ENCODE measurements around the gene ETHE1. TPM values are rescaled to one million over a fixed set of nuclear protein-coding genes. Genes with fewer than 3 reads are reported as not detected.

ETHE1 gene
- total and polyA plus RNA-seq, 2 of the 8 experiments (the other 6 are each of a cell fraction or from before 2014, with no cell fraction given): 19.9 to 96.0 TPM

- 0 out of 2 replicates have a peak, but pooled peaks cover 4% of the 10 kb centered on the region for H3K23me2 ChIP-seq (ENCODE audit: low read depth, low read length)
- H3K18ac ChIP-seq (ENCODE audit: extremely low read depth, low read length): no peak overlapping the region
- no peak overlapping the region for H3K27ac ChIP-seq (ENCODE audit: low read depth, low read length)
- no peak overlapping the region for H4K91ac ChIP-seq (replicated peaks; ENCODE audit: insufficient read length, low read length)
- no peak overlapping the region for H3K23ac ChIP-seq (ENCODE audit: insufficient read length)
- peaks cover 8 to 58% (median 35%) of the 10 kb centered on the region in 4 experiments; a peak in 7 of 8 replicates for H3K36me3 ChIP-seq (ENCODE audit: control insufficient read depth in 2 of 4, insufficient read depth in 4 of 4, low read length in 3 of 4)
- no peak overlapping the region for H2BK12ac ChIP-seq (ENCODE audit: low read depth, low read length)
- no peak overlapping the region for H4K5ac ChIP-seq (ENCODE audit: insufficient read length, low read depth, low read length)
- no peaks in the 10 kb centered on the region for H4K20me1 ChIP-seq (replicated peaks in 1 of 2; ENCODE audit: control insufficient read depth in 1 of 2, insufficient read depth in 2 of 2, low read length in 2 of 2)
- no peak overlapping the region for H4K8ac ChIP-seq (ENCODE audit: extremely low read depth, insufficient read depth, low read length)
- H2BK5ac ChIP-seq (ENCODE audit: low read depth, low read length): no peak overlapping the region
- H3K27me3 ChIP-seq (replicated peaks in 1 of 4; ENCODE audit: control insufficient read depth in 3 of 4, extremely low read depth in 1 of 4, insufficient read depth in 3 of 4, low read length in 3 of 4): no peaks in the 10 kb centered on the region; a peak in 1 of 7 replicates
- H3K56ac ChIP-seq (replicated peaks; ENCODE audit: insufficient read length, low read depth, low read length): no peak overlapping the region
- H2BK20ac ChIP-seq (ENCODE audit: low read length): no peak overlapping the region
- no peak overlapping the region for H3K4ac ChIP-seq (replicated peaks; ENCODE audit: insufficient read length, low read depth, low read length)
- no peaks in the 10 kb centered on the region for H3K79me1 ChIP-seq (ENCODE audit: low read depth, low read length)
- H2AK5ac ChIP-seq (ENCODE audit: low read depth, low read length): no peak overlapping the region
- FAIRE-seq: no peak
- ChIA-PET POLR2A (ENCODE audit: partially characterized antibody) (no interaction called here), CTCF (ENCODE audit: partially characterized antibody) (interaction anchor here (1.0 to 8.0 kb wide), 3 partner anchors 16 to 113 kb away, joined by 3 to 122 read pairs (median 62); no protein-coding TSS in a partner anchor)
- peaks cover 0 to 7% of the 10 kb centered on the region in 2 experiments; a peak in 1 of 4 replicates for H3K9me3 ChIP-seq (ENCODE audit: insufficient read depth in 2 of 2, low read depth in 1 of 2, low read length in 1 of 2)
- H3K14ac ChIP-seq (ENCODE audit: insufficient read length): no peak overlapping the region
- H3K4me3 ChIP-seq (ENCODE audit: extremely low read depth in 1 of 4, insufficient read depth in 2 of 4, low read depth in 3 of 4, low read length in 4 of 4): no peak overlapping the region
- H3K9ac ChIP-seq (replicated peaks in 1 of 4; ENCODE audit: extremely low read depth in 1 of 4, low read depth in 3 of 4, low read length in 3 of 4): no peak overlapping the region
- H3K4me1 ChIP-seq (replicated peaks in 1 of 4; ENCODE audit: control insufficient read depth in 3 of 4, insufficient read depth in 4 of 4, low read length in 3 of 4): peaks cover 0 to 10% (median 4%) of the 10 kb centered on the region in 4 experiments; a peak in 6 of 7 replicates
- H2BK120ac ChIP-seq (replicated peaks; ENCODE audit: low read depth, low read length): no peak overlapping the region
- no peak for DNase-seq (ENCODE audit: low read depth in 1 of 2, low spot score in 2 of 2)
- no peak overlapping the region for H2AFZ ChIP-seq (ENCODE audit: low read length)
- no peak overlapping the region for H2BK15ac ChIP-seq (ENCODE audit: low read length)
- H3K4me2 ChIP-seq (ENCODE audit: insufficient read depth in 1 of 2, low read depth in 2 of 2, low read length in 2 of 2): no peak overlapping the region
- H3K79me2 ChIP-seq (ENCODE audit: control insufficient read depth in 1 of 2, insufficient read depth in 2 of 2, low read length in 2 of 2): no peaks in the 10 kb centered on the region
- TF ChIP-seq JUND (IDR thresholded peaks at IDR 0.05; ENCODE audit: low read length): no peak
- TF ChIP-seq ASH2L (IDR thresholded peaks at IDR 0.05; ENCODE audit: low read length): no peak
- TF ChIP-seq SIN3A (conservative IDR thresholded peaks at IDR 0.05 in 1 of 2, IDR thresholded peaks at IDR 0.05 in 1 of 2; ENCODE audit: low read depth in 1 of 2, low read length in 2 of 2): no peak
- no peak for TF ChIP-seq CTBP2 (IDR thresholded peaks at IDR 0.05; ENCODE audit: borderline replicate concordance, insufficient read depth, insufficient read length, low read length)
- TF ChIP-seq CHD1 (IDR thresholded peaks at IDR 0.05; ENCODE audit: low read depth, low read length): no peak
Observed at GRCh38 chr19:43538922-43539321, 11.9 kb upstream of the ETHE1 start.

Data from H1 (cell line).